GM18508 (cell line): Measurements from ENCODE around the gene SNX21.
"Not testable (repeated sequence)": the region's sequence is repeated elsewhere in the genome, so short reads cannot be mapped to it uniquely, and the experiment has no call there.

Source experiments
- ATAC-seq: cut with Tn5 transposase; IDR thresholded peaks from one replicate; pipeline ENCODE4 v1.9.1; 2021; ENCODE audit warnings: moderate number of reproducible peaks; ENCODE audit not compliant: insufficient read depth, unreplicated experiment

SNX21 gene, protein sequence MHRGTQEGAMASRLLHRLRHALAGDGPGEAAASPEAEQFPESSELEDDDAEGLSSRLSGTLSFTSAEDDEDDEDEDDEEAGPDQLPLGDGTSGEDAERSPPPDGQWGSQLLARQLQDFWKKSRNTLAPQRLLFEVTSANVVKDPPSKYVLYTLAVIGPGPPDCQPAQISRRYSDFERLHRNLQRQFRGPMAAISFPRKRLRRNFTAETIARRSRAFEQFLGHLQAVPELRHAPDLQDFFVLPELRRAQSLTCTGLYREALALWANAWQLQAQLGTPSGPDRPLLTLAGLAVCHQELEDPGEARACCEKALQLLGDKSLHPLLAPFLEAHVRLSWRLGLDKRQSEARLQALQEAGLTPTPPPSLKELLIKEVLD

DNA sequence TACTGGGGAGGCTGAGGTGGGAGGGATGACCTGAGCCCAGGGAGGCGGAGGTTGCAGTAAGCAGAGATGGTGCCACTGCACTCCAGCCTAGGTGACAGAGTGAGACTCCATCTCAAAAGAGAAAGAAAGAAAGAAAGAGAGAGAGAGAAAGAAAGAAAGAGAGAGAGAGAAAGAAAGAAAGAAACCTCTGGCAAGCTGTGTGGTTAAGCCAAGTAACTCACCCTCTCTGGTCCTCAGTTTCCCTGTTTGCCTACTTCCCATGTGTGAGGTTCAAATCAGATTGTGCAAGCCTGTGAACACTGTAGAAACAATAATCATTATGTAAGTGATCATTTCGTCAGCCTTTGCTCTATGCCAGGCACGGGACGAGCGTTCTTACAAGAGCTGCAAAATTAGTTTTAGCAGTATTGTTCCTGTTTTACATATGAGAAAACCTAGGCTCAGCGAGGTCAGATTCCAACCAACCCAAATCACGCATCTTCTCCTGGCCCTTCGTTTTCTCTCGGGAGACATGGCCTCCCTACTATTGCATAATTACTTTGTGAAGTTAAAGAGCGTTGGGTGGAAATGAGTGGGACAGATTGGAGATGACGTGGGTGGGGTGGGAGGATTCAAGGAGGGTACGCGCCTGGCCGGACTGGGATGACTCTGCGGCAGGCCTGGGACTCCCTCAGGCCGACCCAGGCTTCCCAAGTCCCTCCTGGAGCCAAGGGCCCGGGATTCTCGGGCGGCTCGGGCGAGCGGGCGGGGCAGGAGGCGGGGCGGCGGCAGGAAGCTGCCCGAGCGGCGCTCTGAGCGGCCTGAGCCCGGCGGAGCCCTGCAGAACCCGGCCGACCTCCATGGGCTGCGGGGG lies at the start of gene SNX21:
TSS of gene SNX21 (plus strand) at position 770 of the 853 bp plus-strand sequence. CDS start 121 bp downstream, outside the sequence.
- ATAC-seq = no peak

GRCh38 chr20:45788351-45788750 lies 45.2 kb upstream of the SNX21 start:
- ATAC-seq = no peak

DNA sequence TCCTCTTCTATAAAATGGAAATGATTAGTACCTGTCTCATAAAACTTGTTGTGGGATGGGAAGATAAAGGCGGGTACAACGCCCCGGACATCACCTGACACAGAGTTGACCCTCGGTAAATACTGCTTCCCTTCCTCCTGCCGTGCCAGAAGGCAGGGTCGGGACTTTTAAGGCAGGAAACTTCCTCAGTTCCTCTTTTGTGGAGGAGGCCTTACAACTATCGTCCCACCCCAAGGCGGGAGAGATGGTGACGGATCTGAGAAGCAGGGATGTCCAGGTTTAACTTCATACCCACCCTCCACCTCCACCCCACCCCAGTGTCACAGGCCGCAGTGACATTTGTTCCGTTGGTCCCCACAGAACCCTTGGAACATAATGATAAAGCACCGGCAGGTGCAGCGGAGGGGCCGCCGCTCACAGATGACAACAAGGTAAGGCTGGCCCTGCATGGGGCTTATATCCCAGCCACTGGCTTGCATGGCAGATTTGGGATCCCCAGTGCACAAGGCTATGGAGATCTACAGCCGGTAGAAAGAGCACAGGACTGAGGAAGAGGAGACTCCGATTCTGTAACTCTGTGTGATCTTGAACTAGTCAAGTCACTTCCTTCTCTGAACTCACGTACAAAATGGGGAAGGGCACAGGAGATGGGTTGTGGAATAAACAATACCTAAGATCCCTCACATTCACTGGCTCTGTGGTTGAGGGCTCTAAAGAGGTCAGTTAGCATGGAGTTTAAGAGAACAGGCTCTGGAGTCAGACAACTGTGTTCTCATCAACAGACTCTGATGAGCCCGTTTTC lies 41.1 kb upstream of the SNX21 start:
- ATAC-seq = no peak

- no peak for ATAC-seq
These were observed 37.1 kb upstream of the SNX21 start for GRCh38 chr20:45796337-45797065.

GRCh38 chr20:45797510-45797909 lies 36.1 kb upstream of the SNX21 start:
- ATAC-seq = not testable (repeated sequence)

GRCh38 chr20:45797955-45798354 lies 35.6 kb upstream of the SNX21 start:
- ATAC-seq = not testable (repeated sequence)

- no peak for ATAC-seq
These were observed 34.5 kb upstream of the SNX21 start for GRCh38 chr20:45798935-45799642.

GRCh38 chr20:45801851-45802250 lies 31.7 kb upstream of the SNX21 start:
- ATAC-seq = no peak

DNA sequence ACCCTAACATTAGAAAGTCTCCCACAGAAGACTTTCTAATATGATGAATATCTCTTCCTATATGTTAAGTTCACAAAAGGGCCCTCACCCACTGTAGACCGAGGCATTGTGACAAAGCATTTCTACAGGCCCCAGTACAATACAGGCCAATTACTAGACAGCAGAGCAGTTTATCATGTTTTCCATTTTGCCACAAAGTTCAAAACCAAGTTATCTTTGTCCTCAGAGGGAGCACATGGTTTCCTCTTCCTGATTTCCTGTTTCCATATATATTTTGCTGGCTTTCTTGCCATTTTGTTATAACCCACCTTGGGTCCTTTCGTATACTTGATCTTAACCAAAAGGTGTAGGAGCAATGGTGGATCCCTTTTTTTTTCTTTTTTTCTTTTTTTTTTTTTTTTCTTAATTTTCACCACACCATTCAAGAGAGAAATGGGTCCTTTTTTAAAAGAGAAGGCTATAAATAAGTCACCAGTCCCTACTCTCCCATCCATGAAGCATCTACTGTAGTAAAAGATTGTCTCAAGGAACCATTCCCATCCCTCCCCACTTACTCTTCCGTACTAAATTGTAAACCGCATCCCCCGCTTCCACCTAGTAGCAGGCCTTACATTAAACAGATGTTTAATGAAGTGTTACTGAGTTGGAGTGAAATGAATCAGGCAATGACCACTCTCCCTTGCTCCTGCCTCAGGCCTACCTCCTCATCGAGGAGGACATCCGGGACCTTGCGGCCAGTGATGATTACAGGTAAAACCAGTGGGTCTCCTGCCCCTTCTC lies 23.2 kb upstream of the SNX21 start:
- ATAC-seq = no peak

DNA sequence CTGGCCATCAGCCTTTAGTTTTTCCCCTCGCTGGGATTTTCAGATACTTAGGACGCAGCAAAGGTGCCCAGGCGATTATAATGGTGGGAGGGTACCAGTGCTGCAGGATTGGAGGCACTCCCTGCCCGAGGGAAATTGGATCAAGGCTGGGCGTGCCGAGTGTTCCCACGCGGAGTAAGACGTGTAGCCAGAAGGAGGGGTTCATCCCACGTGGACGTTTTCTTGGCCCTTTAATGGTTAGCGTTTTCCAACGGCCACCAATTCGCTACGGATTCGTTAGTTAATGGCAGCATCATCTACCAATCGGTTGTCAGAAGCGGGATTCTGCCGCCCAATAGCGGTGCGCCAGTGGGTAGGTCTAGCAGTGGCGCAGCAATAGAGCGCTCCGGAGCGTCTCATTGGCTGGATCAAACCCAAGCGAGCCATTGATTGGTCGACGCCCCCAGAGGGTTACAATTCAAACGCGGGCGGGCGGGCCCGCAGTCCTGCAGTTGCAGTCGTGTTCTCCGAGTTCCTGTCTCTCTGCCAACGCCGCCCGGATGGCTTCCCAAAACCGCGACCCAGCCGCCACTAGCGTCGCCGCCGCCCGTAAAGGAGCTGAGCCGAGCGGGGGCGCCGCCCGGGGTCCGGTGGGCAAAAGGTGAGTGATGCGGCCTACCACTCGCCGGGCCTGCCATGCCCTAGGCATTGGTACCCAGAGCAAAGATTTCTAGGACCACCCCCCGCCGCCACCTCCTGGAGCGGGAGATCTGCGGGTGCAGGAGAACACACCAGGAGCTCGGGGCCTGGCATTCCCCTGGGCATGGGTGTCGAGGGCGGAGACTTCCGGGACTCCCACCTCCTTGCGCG lies 21.2 kb upstream of the SNX21 start, which contains the start of gene UBE2C:
TSS of gene UBE2C (plus strand) at position 488 of the 849 bp plus-strand sequence. CDS start at position 540, 52 bp downstream.
- ATAC-seq = peak; percentile 88

DNA sequence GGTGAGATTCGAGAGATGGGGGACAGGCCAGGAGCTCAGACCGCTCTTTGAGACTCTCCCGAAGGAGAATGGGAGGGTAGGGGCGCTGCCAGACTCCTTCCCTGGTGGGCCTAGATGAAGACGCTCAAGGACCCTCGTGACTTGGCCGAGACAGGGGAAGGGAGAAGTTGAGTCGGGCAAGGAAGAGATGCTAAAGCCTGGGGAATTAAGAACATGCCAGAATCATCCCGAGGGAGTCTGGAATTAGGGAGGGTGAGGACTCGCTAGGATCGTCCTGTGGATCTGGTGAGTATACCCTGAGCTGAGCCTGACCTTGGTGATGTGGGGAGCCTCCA lies 20.6 kb upstream of the SNX21 start:
- no peak for ATAC-seq

GRCh38 chr20:45813489-45813888 lies 20.1 kb upstream of the SNX21 start:
- ATAC-seq = no peak

DNA sequence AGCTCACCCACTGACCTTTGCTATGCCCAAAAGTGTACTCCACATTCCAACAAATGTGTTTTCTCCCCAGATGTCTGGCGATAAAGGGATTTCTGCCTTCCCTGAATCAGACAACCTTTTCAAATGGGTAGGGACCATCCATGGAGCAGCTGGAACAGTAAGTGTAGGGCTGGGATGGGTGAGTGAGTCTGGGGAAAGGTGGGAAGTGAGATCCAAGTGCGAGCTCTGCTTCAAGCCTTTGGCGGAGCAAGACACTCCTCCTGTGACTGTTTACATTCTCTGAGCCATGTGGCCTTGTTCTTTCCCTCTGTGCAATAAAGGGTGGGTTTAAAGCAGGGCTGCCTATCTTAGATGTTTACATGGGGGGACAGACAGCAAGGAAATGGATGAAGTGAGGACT lies 19.3 kb upstream of the SNX21 start:
- no peak for ATAC-seq

DNA sequence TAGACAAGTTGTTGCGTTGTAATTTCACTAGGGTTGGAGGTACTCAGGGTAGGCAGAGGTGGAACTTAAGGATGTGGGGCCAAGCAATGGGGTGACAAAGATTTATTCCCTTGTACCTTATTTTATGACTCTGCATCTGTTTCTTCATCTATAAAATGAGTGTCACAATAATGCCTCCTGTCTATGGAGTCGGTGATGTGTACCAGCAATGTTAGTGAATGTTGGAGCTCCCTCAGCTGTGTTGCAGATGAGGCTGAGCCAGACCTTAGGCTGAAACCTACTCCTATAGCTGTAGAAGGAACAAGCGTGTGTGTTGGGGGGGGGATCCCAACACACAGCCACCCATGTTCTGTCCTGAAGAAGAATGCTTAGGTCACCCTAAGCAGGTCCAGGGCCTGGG lies 16.6 kb upstream of the SNX21 start:
- ATAC-seq = no peak

DNA sequence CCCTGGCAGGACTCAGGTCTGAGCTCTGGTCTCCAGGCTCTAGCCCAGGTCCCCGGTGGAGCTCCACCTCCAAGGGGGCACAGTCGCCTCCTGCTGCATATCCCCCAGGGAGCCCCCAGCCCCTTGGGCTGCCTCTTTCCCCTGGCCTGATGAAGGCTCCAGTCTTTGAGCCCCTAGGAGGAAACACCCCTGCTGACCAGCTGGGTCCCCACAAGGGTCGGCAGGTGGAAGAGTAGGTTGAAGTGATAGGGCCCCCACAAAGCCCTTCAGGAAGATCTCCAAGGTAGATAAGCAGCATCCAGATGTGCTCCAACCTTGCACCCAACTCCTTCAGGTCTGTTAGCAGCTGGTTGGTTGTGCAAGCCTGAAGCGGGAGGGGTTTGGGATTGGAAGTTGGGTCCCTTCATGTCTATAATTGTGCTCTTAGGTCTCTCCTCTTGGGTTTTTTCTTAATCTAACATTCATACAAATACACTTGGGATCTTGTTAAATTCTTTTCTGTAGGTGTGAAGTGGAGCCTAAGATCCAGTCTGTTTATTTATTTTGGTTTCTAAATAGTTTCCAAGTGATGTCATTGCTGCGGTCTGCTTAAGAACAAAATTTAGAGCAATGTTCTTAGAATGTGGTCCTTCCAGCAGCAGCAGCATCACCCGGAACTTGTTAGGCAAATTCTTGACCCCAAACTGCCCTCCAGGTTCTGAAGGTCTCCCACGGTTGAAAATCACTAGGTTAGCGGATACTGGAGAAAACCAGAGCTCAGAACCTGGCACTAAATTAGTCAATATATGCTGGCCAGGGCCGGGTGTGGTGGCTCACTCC lies 16.0 kb upstream of the SNX21 start:
- ATAC-seq = no peak

DNA sequence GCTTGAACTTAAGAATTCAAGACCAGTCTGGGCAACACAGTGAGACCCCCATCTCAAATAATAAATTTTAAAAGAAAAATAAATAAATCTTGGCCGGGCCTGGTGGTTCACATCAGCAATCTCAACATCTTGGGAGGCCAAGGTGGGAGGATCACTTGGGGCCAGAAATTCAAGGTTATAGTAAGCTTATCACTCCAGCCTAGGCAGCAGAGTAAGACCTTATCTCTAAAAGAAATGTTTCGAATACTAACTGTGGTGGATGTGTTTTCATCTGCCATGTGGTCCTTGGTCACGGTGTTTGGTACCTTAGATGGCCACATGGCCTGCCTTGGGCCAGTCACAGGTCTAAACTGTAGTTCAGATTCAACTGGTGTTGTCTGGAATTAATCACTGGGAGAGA lies 15.4 kb upstream of the SNX21 start:
- no peak for ATAC-seq

- no peak for ATAC-seq
These were observed 14.1 kb upstream of the SNX21 start for GRCh38 chr20:45819466-45819865.
